GM23248 (cell line): ENCODE results near the gene MAML3.

Experiments
- EZH2 ChIP-seq: fragments of 200-600 bp; sonication (generic); IDR thresholded peaks from 2 replicates; pipeline ENCODE4 v1.6.1; 2018; ENCODE audit warnings: antibody characterized with exemption, mild to moderate bottlenecking; ENCODE audit not compliant: insufficient read depth, poor library complexity, severe bottlenecking
- EZH2phosphoT487 ChIP-seq: fragments of 200-600 bp; sonication (generic); IDR thresholded peaks from 2 replicates; pipeline ENCODE4 v1.6.1; 2018; ENCODE audit warnings: antibody characterized with exemption, moderate library complexity, mild to moderate bottlenecking, low read depth; ENCODE audit not compliant: insufficient read depth

GRCh38 chr4:140004922-140005627, 148.9 kb downstream of the MAML3 start:
- TF ChIP-seq EZH2phosphoT487 (no peak), EZH2 (no peak)
